ENCODE data around the gene RC3H1.

Gene RC3H1

GRCh38 chr1:174036204-174036603, 14.0 kb upstream of the RC3H1 start:
- Histone ChIP-seq H3K79me2 (ENCODE audit: low read length) (no peaks in the 10 kb centered on the region), H4K20me1 (ENCODE audit: insufficient read depth, low read length) (no peaks in the 10 kb centered on the region), H2AFZ (ENCODE audit: low read length) (no peak overlapping the region), H3K9me2 (replicated peaks; ENCODE audit: insufficient read depth, low read length) (no peaks in the 10 kb centered on the region), H3K4me2 (ENCODE audit: low read depth, low read length) (no peak overlapping the region), H3K9ac (ENCODE audit: low read length) (no peak overlapping the region), H3K4me1 (ENCODE audit: low read length) (no peaks in the 10 kb centered on the region), H3K27me3 (replicated peaks; ENCODE audit: insufficient read depth, low read length) (no peaks in the 10 kb centered on the region), H3K9me3 (replicated peaks; ENCODE audit: insufficient read depth, low read length) (no peaks in the 10 kb centered on the region), H3K36me3 (replicated peaks; ENCODE audit: insufficient read depth, low read length) (no peaks in the 10 kb centered on the region), H3K4me3 (ENCODE audit: low read length) (no peak overlapping the region), H3F3A (ENCODE audit: insufficient read depth, low read length) (no peaks in the 10 kb centered on the region), H3K27ac (ENCODE audit: low read length) (no peak overlapping the region)
- no peak for TF ChIP-seq CTCF (IDR thresholded peaks at IDR 0.05; ENCODE audit: low read length)
- TF ChIP-seq EZH2phosphoT487 (IDR thresholded peaks at IDR 0.05; ENCODE audit: low read length), result no peak
- TF ChIP-seq EZH2 (optimal IDR thresholded peaks at IDR 0.05; ENCODE audit: low read depth, low read length), result no peak
- DNase-seq, result no peak

- H3K4me2 ChIP-seq (ENCODE audit: low read depth, low read length), result no peak overlapping the region
- no peak for DNase-seq
- H2AFZ ChIP-seq (ENCODE audit: low read length), result no peak overlapping the region
- no peaks in the 10 kb centered on the region for H4K20me1 ChIP-seq (ENCODE audit: insufficient read depth, low read length)
- H3K4me1 ChIP-seq (ENCODE audit: low read length), result no peaks in the 10 kb centered on the region
- H3K9ac ChIP-seq (ENCODE audit: low read length), result no peak overlapping the region
- H3K36me3 ChIP-seq (replicated peaks; ENCODE audit: insufficient read depth, low read length), result no peaks in the 10 kb centered on the region
- no peak overlapping the region for H3K4me3 ChIP-seq (ENCODE audit: low read length)
- H3K9me3 ChIP-seq (replicated peaks; ENCODE audit: insufficient read depth, low read length), result no peaks in the 10 kb centered on the region
- no peaks in the 10 kb centered on the region for H3K79me2 ChIP-seq (ENCODE audit: low read length)
- no peaks in the 10 kb centered on the region for H3F3A ChIP-seq (ENCODE audit: insufficient read depth, low read length)
- H3K27ac ChIP-seq (ENCODE audit: low read length), result no peak overlapping the region
- no peaks in the 10 kb centered on the region for H3K9me2 ChIP-seq (replicated peaks; ENCODE audit: insufficient read depth, low read length)
- TF ChIP-seq EZH2 (optimal IDR thresholded peaks at IDR 0.05; ENCODE audit: low read depth, low read length) (no peak), EZH2phosphoT487 (IDR thresholded peaks at IDR 0.05; ENCODE audit: low read length) (no peak), CTCF (IDR thresholded peaks at IDR 0.05; ENCODE audit: low read length) (no peak)
- H3K27me3 ChIP-seq (replicated peaks; ENCODE audit: insufficient read depth, low read length), result no peaks in the 10 kb centered on the region
Observed at GRCh38 chr1:174032671-174033222, 10.6 kb upstream of the RC3H1 start.

- Histone ChIP-seq H4K20me1 (ENCODE audit: insufficient read depth, low read length) (no peaks in the 10 kb centered on the region), H3K9me3 (replicated peaks; ENCODE audit: insufficient read depth, low read length) (no peaks in the 10 kb centered on the region), H3K27me3 (replicated peaks; ENCODE audit: insufficient read depth, low read length) (no peaks in the 10 kb centered on the region), H3F3A (ENCODE audit: insufficient read depth, low read length) (no peaks in the 10 kb centered on the region), H3K4me2 (ENCODE audit: low read depth, low read length) (no peak overlapping the region), H3K9me2 (replicated peaks; ENCODE audit: insufficient read depth, low read length) (no peaks in the 10 kb centered on the region), H3K27ac (ENCODE audit: low read length) (no peak overlapping the region), H3K36me3 (replicated peaks; ENCODE audit: insufficient read depth, low read length) (no peaks in the 10 kb centered on the region), H3K79me2 (ENCODE audit: low read length) (no peaks in the 10 kb centered on the region), H3K4me3 (ENCODE audit: low read length) (no peak overlapping the region), H3K9ac (ENCODE audit: low read length) (no peak overlapping the region), H3K4me1 (ENCODE audit: low read length) (no peaks in the 10 kb centered on the region), H2AFZ (ENCODE audit: low read length) (no peak overlapping the region)
- TF ChIP-seq CTCF (IDR thresholded peaks at IDR 0.05; ENCODE audit: low read length) (no peak), EZH2phosphoT487 (IDR thresholded peaks at IDR 0.05; ENCODE audit: low read length) (no peak), EZH2 (optimal IDR thresholded peaks at IDR 0.05; ENCODE audit: low read depth, low read length) (no peak)
- DNase-seq, result no peak
Observed at GRCh38 chr1:174031099-174031498, 8.9 kb upstream of the RC3H1 start.

All from MM.1S (cell line).